Parathyroid adenoma (tissue), 2 donors: Measurements from ENCODE around the gene LRRC51.
A peak's percentile ranks its signal among the peaks of the same experiment; 100 is the strongest.

Experiments used
- H2AFZ ChIP-seq: fragments of 300-600 bp; sonication (generic); one replicate; pipeline ENCODE4 v1.7.0; 2017; ENCODE audit warnings: antibody characterized with exemption, mild to moderate bottlenecking
- H3K27ac ChIP-seq: fragments of 300-600 bp; sonication (generic); one replicate; pipeline ENCODE4 v1.7.0; 2017
- H3K27me3 ChIP-seq: fragments of 300-600 bp; sonication (generic); one replicate; pipeline ENCODE4 v1.7.0; 2017; ENCODE audit warnings: low read length; ENCODE audit not compliant: control insufficient read depth, insufficient read depth
- H3K36me3 ChIP-seq: fragments of 300-600 bp; sonication (generic); one replicate; pipeline ENCODE4 v1.7.0; 2017; ENCODE audit warnings: low read length; ENCODE audit not compliant: control insufficient read depth, insufficient read depth
- H3K4me1 ChIP-seq: fragments of 300-600 bp; sonication (generic); one replicate; pipeline ENCODE4 v1.7.0; 2017; ENCODE audit warnings: control low read depth
- H3K4me2 ChIP-seq: fragments of 300-600 bp; sonication (generic); one replicate; pipeline ENCODE4 v1.7.0; 2017; ENCODE audit warnings: low read length
- H3K4me3 ChIP-seq: fragments of 300-600 bp; sonication (generic); one replicate; pipeline ENCODE4 v1.7.0; 2017; ENCODE audit warnings: low read depth, low read length
- H3K79me2 ChIP-seq: fragments of 300-600 bp; sonication (generic); one replicate; pipeline ENCODE4 v1.7.0; 2017; ENCODE audit warnings: control low read depth
- H3K9ac ChIP-seq: fragments of 300-600 bp; sonication (generic); one replicate; pipeline ENCODE4 v1.7.0; 2017; ENCODE audit warnings: mild to moderate bottlenecking
- H3K9me3 ChIP-seq: fragments of 300-600 bp; sonication (generic); one replicate; pipeline ENCODE4 v1.7.0; 2017; ENCODE audit warnings: low read length; ENCODE audit not compliant: control insufficient read depth
- CTCF ChIP-seq: fragments of 300-600 bp; sonication (generic); IDR thresholded peaks from one replicate; pipeline ENCODE4 v1.7.0; 2017; ENCODE audit warnings: antibody characterized with exemption, mild to moderate bottlenecking
- donor health status: primary hyperparathyroidism.

LRRC51 gene

DNA sequence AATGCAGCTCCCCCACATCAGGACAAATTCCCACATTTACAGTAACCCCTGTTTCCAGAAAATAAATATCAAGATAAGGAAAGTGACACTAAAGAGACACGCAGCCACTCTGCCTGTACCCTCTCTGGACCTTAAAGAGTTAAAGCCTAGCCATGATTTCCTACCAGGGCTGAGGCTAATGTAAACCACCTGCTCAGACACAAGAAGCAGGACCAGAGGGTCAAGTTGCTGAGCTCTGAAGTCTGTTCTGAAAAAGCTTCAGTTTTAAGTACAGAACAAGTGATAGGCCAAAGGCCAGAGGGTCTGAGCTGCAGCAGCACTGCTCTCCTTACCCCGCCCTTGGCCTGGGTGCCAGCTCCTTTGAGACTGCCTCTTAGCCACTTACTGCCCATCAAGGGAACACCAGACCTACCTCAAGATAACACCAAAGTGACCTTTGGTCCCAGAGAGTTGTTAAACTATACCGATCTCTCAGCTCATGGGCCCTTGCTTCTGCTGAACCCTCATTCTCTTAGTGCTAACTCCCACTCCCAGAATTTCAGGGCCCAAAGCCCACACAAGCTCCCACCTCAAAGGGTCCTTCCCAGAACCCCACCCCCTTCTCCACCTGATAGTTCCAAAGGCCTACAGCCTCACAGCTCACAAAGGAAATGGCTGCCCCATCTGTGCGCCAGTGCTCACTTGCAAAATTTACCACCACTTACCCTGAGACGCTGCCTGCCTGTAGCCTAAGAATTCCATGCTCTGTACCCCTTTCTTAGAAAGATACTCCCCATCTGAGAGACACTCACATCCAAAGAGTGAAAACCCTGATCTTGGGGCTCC, 41.4 kb upstream of the LRRC51 start:
- Histone ChIP-seq H3K4me3 (peak overlapping the region; percentile 80), H3K36me3 (no peaks in the 10 kb centered on the region), H3K9ac (peak overlapping the region; percentile 28), H3K4me1 (peaks cover 30% of the 10 kb centered on the region), H3K79me2 (peaks cover 50% of the 10 kb centered on the region), H3K27me3 (no peaks in the 10 kb centered on the region), H3K27ac (peak overlapping the region; percentile 99), H3K9me3 (no peaks in the 10 kb centered on the region), H3K4me2 (peak overlapping the region; percentile 88), H2AFZ (no peak overlapping the region)
- no peak for TF ChIP-seq CTCF

DNA sequence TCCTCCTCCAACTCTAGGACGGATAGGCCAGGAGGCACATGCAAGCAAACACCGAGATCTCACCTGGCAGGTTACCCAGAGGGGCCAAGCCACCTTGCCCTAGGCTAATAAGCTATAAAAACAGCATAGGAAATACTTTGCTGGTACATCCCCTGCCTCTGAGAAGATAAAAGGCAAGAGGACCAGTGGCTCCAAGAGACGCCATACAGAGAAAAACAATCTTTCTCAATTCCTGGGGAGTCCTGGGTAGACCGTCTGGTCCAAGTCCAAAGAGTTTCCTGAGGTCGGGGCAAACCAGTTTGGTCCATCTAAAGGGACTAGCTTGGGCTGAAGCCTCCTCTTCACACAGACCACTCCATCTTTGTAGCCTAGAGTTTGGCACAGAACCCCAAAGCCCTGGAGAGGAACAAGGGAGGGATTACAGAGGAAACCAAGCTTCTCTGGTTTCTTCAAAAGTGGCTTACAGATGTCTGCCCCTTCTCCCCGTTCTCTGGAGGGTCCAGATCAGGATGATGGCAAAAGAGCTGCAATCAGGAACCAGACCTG, 40.7 kb upstream of the LRRC51 start:
- Histone ChIP-seq H3K9ac (no peak overlapping the region), H3K36me3 (no peaks in the 10 kb centered on the region), H3K79me2 (peaks cover 52% of the 10 kb centered on the region), H3K4me2 (peak overlapping the region; percentile 88), H3K4me1 (peaks cover 34% of the 10 kb centered on the region), H3K27me3 (no peaks in the 10 kb centered on the region), H3K4me3 (peak overlapping the region; percentile 80), H3K27ac (peak overlapping the region; percentile 99), H2AFZ (no peak overlapping the region), H3K9me3 (no peaks in the 10 kb centered on the region)
- TF ChIP-seq CTCF, result no peak

DNA sequence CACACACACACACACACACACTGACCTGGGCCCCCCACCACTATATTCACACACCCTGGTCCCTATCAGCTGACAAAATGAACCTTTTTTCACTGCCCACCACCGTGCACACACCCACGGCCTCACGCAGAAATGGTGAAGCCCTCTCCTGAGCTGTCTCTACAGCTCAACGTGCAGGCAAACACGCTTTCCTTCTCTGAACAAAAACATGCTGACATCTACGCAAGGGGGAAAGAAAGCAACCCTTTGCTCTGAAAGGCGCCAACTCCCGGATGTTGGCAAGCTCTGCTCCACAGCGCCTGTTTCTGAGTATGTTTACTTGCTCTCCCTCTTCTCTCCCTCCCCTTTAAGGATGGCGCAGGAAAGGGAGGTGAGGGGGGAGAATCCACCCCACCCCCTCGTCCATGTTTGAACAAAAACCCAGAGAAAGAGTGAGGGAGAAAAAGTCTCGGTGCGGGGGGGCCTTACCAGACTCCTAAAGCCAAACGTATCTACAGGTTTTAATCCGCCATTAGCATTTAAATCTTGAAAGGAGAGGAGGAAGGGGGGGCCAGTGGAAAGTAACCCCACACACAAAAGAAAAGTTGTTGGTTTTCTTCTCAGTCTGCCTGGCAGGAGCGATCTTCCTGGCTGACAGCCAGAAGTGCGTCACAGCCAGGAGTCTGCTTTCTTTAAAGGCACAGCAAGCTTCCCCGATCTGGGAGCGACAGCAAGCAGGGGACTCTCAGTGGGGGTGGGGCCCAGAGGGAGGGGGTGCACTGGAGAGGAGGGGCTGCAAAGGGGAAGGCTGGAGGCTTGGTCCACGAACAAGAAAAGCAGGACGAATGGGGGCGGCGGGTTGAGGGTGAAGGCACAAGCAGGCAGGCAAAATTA, 39.9 kb upstream of the LRRC51 start:
- no peaks in the 10 kb centered on the region for H3K36me3 ChIP-seq
- H3K9me3 ChIP-seq, result no peaks in the 10 kb centered on the region
- peaks cover 49% of the 10 kb centered on the region for H3K79me2 ChIP-seq
- peak overlapping the region; percentile 67 for H3K9ac ChIP-seq
- H3K4me3 ChIP-seq, result peak overlapping the region; percentile 80
- H3K27ac ChIP-seq, result peak overlapping the region; percentile 99
- peaks cover 34% of the 10 kb centered on the region for H3K4me1 ChIP-seq
- H3K4me2 ChIP-seq, result peak overlapping the region; percentile 88
- no peaks in the 10 kb centered on the region for H3K27me3 ChIP-seq
- peak overlapping the region; percentile 91 for H2AFZ ChIP-seq
- no peak for TF ChIP-seq CTCF

DNA sequence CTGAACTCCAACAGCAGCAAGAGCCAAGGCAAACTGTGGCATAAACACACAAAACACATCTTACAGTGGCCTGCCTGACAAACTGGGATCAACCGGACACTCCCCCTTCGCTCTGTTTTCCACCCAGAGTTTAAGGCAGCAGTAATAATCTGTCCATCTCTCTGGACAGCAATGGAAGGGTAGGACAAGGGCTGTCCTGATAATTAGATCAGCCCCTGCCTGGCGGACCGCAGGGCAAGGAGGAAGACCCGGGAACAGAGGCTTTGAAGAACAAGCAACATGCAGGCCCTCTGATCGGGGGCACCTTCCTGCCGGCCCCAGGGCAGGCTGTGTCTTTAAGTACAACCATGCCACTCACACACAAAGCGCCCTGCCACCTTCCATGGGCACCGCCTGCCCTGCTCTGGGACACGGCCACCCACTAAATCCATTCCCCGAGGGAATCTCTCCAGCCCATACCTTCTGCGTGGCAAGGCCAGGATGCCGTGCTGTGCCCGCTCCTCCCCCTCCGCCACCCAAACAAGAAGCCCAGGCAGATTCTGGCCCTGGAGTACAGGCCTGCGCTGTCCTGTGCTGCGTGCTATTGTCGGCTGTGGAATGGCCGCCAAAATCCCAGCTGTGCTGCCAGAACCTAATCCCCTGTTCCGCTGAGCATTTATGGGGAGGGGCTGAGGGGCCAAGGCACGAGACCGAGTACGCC, 39.1 kb upstream of the LRRC51 start:
- Histone ChIP-seq H3K27ac (peak overlapping the region; percentile 99), H3K36me3 (no peaks in the 10 kb centered on the region), H3K4me2 (peak overlapping the region; percentile 88), H3K9me3 (no peaks in the 10 kb centered on the region), H3K79me2 (peaks cover 42% of the 10 kb centered on the region), H2AFZ (peak overlapping the region; percentile 91), H3K27me3 (no peaks in the 10 kb centered on the region), H3K9ac (peak overlapping the region; percentile 63), H3K4me3 (peak overlapping the region; percentile 80), H3K4me1 (peaks cover 34% of the 10 kb centered on the region)
- TF ChIP-seq CTCF, result no peak
